HTERT RPE-1 (cell line): Measurements from ENCODE around the gene OPN1MW2.
"Not testable (repeated sequence)": the region's sequence is repeated elsewhere in the genome, so short reads cannot be mapped to it uniquely, and the experiment has no call there.

ENCODE experiments used
- in situ Hi-C: fragments of 300-500 bp; cut with MboI; formaldehyde crosslinking; loops from 4 replicates; pipeline ENCODE4 v1.14.3; 2020; ENCODE audit warnings: low sequenced_read_pairs

The OPN1MW2 gene

DNA sequence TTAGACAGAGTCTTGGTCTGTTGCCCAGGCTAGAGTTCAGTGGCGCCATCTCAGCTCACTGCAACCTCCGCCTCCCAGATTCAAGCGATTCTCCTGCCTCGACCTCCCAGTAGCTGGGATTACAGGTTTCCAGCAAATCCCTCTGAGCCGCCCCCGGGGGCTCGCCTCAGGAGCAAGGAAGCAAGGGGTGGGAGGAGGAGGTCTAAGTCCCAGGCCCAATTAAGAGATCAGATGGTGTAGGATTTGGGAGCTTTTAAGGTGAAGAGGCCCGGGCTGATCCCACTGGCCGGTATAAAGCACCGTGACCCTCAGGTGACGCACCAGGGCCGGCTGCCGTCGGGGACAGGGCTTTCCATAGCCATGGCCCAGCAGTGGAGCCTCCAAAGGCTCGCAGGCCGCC lies at the start of gene OPN1MW2:
TSS of gene OPN1MW2 (plus strand) at position 301 of the 400 bp plus-strand sequence. CDS start at position 361, 60 bp downstream.
- in situ Hi-C loops: not testable (repeated sequence)

- in situ Hi-C loops: not testable (repeated sequence)
Measured at GRCh38 chrX:154172535-154172943, 47.0 kb upstream of the OPN1MW2 start.

DNA sequence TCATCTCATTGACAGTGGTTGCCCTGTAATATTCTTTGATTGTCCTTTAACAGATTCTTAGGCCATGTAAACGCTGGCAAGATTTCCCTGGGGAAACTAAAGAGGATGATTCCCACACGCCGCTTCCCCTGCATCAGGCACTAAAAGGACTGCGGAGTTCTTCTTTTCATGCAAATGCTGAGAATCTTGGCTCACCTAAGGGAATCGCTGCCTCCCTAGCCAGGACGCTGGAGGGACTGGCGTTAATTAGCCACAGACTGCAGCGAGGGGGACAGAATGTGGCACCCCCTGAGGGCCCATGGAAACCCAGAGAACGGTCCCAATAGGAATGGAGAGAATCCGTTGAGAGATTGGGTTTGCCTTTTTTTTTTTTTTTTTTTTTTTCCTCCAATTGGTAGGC lies 45.2 kb upstream of the OPN1MW2 start:
- in situ Hi-C loops: not testable (repeated sequence)

DNA sequence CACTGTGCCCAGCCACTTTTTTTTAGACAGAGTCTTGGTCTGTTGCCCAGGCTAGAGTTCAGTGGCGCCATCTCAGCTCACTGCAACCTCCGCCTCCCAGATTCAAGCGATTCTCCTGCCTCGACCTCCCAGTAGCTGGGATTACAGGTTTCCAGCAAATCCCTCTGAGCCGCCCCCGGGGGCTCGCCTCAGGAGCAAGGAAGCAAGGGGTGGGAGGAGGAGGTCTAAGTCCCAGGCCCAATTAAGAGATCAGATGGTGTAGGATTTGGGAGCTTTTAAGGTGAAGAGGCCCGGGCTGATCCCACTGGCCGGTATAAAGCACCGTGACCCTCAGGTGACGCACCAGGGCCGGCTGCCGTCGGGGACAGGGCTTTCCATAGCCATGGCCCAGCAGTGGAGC lies 37.3 kb upstream of the OPN1MW2 start, which contains the start of gene OPN1MW:
TSS of gene OPN1MW (plus strand) at position 301 of the 400 bp plus-strand sequence. CDS start at position 383, 82 bp downstream.
- in situ Hi-C loops: not testable (repeated sequence)

- in situ Hi-C loops: not testable (repeated sequence)
Measured at GRCh38 chrX:154183794-154184193, 35.8 kb upstream of the OPN1MW2 start.

- in situ Hi-C loops: not testable (repeated sequence)
Measured at GRCh38 chrX:154192846-154193245, 26.7 kb upstream of the OPN1MW2 start.

DNA sequence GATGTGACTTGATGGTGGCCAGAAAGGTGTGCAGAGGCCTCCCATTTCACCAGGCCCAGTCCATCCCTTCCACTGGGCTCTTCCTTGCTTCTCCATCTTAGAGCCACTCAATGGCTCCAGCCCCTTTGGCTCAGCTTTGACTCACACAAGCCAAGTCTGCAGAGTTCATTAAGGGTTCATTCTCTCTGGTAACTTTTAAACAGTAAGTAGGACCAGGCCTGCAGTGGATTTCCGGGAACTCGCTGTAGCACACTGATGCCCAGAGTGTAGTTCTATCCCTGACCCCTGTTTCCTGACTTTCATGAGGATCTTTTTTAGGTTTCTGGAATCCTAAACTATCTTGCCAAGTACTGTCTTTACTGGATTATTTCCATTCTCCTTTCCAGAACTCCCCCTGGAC lies 25.2 kb upstream of the OPN1MW2 start:
- in situ Hi-C loops: not testable (repeated sequence)

DNA sequence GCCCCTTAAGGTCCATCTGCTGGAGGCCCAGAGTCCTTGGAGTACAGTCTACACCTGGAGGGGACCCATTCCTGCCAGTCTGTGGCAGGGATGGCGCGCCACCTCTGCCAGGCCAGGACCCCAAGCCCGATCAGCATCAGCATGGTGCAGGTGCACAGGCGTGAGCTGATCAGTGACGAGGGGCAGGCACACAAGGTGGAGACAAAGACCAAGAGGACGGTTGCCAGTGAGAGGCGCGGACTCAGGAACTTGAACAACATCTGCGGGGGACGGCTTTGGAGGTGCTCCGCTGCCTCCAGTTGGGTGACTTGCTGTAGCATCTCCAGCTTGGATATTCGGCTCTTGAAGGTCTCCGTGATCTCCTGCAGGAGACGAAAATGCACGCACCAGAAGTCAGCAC lies 23.1 kb upstream of the OPN1MW2 start:
- in situ Hi-C loops: not testable (repeated sequence)

GRCh38 chrX:154209670-154210418 lies 9.7 kb upstream of the OPN1MW2 start:
- in situ Hi-C loops: not testable (repeated sequence)

DNA sequence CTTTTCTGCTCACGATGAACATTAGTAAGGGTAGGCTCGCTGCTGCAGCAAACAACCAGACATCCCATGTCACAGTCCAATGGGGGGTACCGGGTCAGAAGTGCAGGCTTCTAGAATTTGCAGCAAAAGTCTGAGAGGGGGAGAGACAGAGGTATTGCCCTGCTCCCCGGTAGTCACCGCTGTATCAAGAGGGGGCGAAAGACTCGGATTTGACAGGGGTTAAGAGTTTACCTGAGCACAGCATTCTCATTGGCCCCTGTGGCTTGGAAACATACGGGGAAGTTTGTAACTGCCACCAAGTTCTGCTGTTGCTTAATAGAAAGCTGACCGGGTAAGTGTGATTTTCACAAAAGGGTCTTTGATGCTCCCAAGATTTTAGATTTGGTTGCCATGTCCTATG lies 8.5 kb upstream of the OPN1MW2 start:
- in situ Hi-C loops: not testable (repeated sequence)

GRCh38 chrX:154211499-154211898 lies 8.1 kb upstream of the OPN1MW2 start:
- in situ Hi-C loops: not testable (repeated sequence)

DNA sequence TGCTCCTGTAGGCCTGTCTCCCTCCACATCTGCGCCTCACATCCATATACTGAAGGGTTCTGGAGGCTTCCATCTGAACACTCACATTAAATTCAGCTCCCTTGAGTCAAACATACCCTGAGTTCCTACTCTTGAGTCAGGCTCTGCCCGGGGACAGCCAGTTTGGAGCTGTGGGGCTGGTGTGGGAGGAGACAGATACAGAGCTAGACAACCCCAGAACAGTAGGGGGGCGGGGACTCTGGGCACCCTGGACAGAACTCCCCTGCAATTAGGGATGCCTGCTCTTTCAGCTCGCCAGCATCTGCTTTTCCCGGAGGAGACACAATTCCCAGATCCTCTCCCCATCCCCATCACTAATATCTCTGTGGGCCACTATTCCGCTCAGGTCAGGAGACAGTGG lies 5.7 kb downstream of the OPN1MW2 start:
- in situ Hi-C loops: not testable (repeated sequence)

- in situ Hi-C loops: not testable (repeated sequence)
Measured at GRCh38 chrX:154226706-154227105, 7.2 kb downstream of the OPN1MW2 start.

DNA sequence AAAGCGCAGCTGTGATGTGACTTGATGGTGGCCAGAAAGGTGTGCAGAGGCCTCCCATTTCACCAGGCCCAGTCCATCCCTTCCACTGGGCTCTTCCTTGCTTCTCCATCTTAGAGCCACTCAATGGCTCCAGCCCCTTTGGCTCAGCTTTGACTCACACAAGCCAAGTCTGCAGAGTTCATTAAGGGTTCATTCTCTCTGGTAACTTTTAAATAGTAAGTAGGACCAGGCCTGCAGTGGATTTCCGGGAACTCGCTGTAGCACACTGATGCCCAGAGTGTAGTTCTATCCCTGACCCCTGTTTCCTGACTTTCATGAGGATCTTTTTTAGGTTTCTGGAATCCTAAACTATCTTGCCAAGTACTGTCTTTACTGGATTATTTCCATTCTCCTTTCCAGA lies 11.9 kb downstream of the OPN1MW2 start:
- in situ Hi-C loops: not testable (repeated sequence)

- in situ Hi-C loops: not testable (repeated sequence)
Measured at GRCh38 chrX:154233620-154234019, 14.1 kb downstream of the OPN1MW2 start.

DNA sequence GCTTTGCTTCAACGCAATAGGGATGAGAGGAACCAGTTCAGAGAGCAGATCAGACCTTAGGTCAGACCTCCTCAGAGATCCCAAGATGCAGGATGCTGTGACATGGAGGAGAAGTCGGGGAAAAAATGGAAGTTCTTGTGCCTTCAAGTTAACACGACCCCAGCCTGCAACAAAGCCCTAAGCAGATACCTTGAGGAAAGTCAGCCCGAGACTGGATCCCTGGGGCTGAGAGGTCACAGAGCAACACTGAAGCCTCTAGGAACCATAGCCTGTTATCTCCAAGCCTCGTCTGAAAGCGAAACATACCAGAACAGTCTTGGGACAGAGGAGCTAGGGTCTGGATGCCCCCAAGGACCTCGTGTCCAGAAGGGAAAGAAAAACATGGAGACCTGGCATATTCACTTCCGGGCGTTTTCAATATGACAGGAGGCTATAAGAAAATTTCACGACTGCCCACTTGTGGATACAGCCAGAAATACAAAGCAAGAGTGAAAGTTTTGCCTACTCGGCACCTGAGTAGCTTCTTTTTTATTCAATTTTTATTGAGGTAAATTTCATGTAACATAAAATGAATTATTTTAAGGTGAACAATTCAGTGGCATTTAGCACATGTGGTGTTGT lies 19.5 kb downstream of the OPN1MW2 start:
- in situ Hi-C loops: not testable (repeated sequence)

GRCh38 chrX:154239982-154240503 lies 20.5 kb downstream of the OPN1MW2 start:
- in situ Hi-C loops: not testable (repeated sequence)

DNA sequence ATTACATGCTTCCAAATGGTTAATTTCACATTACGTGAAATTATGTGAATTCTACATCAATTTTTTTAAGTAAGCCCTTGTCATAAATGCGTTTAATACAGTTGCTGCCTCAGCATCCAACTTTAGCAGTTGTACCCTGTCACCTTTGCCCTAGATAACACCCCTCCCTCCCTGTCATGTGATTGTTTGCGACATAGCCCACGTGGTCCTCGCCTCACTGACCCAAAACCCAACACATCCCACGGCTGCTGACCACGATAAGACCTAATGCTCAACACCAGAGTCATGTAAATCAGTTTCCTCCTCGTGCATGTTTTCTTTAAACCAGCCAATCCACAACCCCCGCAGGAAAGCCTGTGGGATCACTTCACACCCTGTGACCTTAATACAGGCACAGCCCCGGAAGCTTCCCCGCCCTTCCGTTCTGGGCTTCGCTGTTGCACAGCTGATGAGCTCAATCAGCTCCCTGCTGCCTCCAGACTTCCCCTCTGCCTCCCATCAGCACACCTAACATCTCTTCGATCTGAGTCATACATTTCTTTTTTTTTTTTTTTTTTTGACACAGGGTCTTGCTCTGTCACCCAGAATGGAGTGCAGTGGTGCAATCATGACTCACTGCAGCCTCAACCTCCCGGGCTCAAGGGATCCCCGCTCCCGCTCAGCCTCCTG lies 28.0 kb downstream of the OPN1MW2 start:
- in situ Hi-C loops: not testable (repeated sequence)

GRCh38 chrX:154248076-154248475 lies 28.5 kb downstream of the OPN1MW2 start:
- in situ Hi-C loops: not testable (repeated sequence)

- in situ Hi-C loops: not testable (repeated sequence)
Measured at GRCh38 chrX:154257282-154257681, 37.7 kb downstream of the OPN1MW2 start, which contains the start of gene OPN1MW3. OPN1MW3 (plus strand) TSS chrX:154257582; CDS start chrX:154257620, 38 bp downstream.

- in situ Hi-C loops: not testable (repeated sequence)
Measured at GRCh38 chrX:154258711-154259110, 39.2 kb downstream of the OPN1MW2 start.
